H1 (cell line): ENCODE results near the gene MCF2L. TPM values are rescaled to one million over a fixed set of nuclear protein-coding genes. Genes with fewer than 3 reads are reported as not detected.

Source experiments
- CTCF ChIA-PET: fragments of 300-600 bp; sonication (Branson Sonifier 250); formaldehyde crosslinking; loops from one replicate; lab custom pipeline; 2021; ENCODE audit not compliant: partially characterized antibody; lab: Charles Lee
- POLR2A ChIA-PET: fragments of 300-600 bp; sonication (Branson Sonifier 250); formaldehyde crosslinking; loops from one replicate; lab custom pipeline; 2021; ENCODE audit warnings: inconsistent platforms; ENCODE audit not compliant: partially characterized antibody; lab: Charles Lee
- DNase-seq, 2 experiments: peaks; one replicate each; pipeline versions ENCODE4 v3.0.0 to v3.0.0-alpha.2; 2010 to 2022; ENCODE audit warnings: low spot score in 2 of 2, low read depth in 1 of 2, mixed read lengths in 1 of 2
- FAIRE-seq: peaks from 2 replicates; lab custom pipeline; 2011; peaks lifted over from hg19 to GRCh38; lab: Jason Lieb, UNC
- H2AFZ ChIP-seq: 2 replicates; pipeline ENCODE4 v1.8.1; 2012; ENCODE audit warnings: low read length, inconsistent platforms
- H2AK5ac ChIP-seq: 2 replicates; pipeline ENCODE4 v1.6.1; 2013; ENCODE audit warnings: low read depth, low read length
- H2BK120ac ChIP-seq: replicated peaks from 2 replicates; pipeline ENCODE3; 2013; ENCODE audit warnings: low read depth, low read length, inconsistent platforms
- H2BK12ac ChIP-seq: 2 replicates; pipeline ENCODE4 v1.6.1; 2013; ENCODE audit warnings: low read depth, low read length
- H2BK15ac ChIP-seq: 2 replicates; pipeline ENCODE4 v1.6.1; 2013; ENCODE audit warnings: low read length
- H2BK20ac ChIP-seq: 2 replicates; pipeline ENCODE4 v1.6.1; 2013; ENCODE audit warnings: low read length
- H2BK5ac ChIP-seq: 2 replicates; pipeline ENCODE4 v1.6.1; 2013; ENCODE audit warnings: low read depth, low read length
- H3K14ac ChIP-seq: 2 replicates; pipeline ENCODE4 v1.6.1; 2013; ENCODE audit warnings: inconsistent platforms; ENCODE audit not compliant: insufficient read length
- H3K18ac ChIP-seq: 2 replicates; pipeline ENCODE4 v1.6.1; 2013; ENCODE audit warnings: low read length; ENCODE audit errors: extremely low read depth
- H3K23ac ChIP-seq: 2 replicates; pipeline ENCODE4 v1.6.1; 2013; ENCODE audit warnings: inconsistent platforms; ENCODE audit not compliant: insufficient read length
- H3K23me2 ChIP-seq: 2 replicates; pipeline ENCODE4 v1.6.1; 2013; ENCODE audit warnings: low read depth, low read length
- H3K27ac ChIP-seq: 2 replicates; pipeline ENCODE4 v1.6.1; 2011; ENCODE audit warnings: low read depth, low read length, inconsistent platforms
- H3K27me3 ChIP-seq, 4 experiments: replicated peaks in 1 of 4; 1 replicate in 1 of 4; 2 replicates in 3 of 4; pipeline versions ENCODE4 v1.6.1 to v1.8.1; 2011 to 2013; ENCODE audit warnings: low read length in 3 of 4, mild to moderate bottlenecking in 3 of 4, inconsistent platforms in 2 of 4, mixed read lengths in 2 of 4, moderate library complexity in 1 of 4; ENCODE audit not compliant: control insufficient read depth in 3 of 4, insufficient read depth in 3 of 4; ENCODE audit errors: extremely low read depth in 1 of 4
- H3K36me3 ChIP-seq, 4 experiments: 2 replicates each; pipeline versions ENCODE4 v1.6.1 to v1.8.1; 2011 to 2013; ENCODE audit warnings: mild to moderate bottlenecking in 4 of 4, low read length in 3 of 4, moderate library complexity in 2 of 4, control low read depth in 1 of 4, inconsistent platforms in 1 of 4; ENCODE audit not compliant: insufficient read depth in 4 of 4, control insufficient read depth in 2 of 4
- H3K4ac ChIP-seq: replicated peaks from 2 replicates; pipeline ENCODE3; 2013; ENCODE audit warnings: low read length, low read depth, mixed read lengths, inconsistent platforms; ENCODE audit not compliant: insufficient read length
- H3K4me1 ChIP-seq, 4 experiments: replicated peaks in 1 of 4; 1 replicate in 1 of 4; 2 replicates in 3 of 4; pipeline versions ENCODE4 v1.6.1 to v1.8.1; 2011 to 2013; ENCODE audit warnings: low read length in 3 of 4, inconsistent platforms in 2 of 4, mixed read lengths in 1 of 4; ENCODE audit not compliant: insufficient read depth in 4 of 4, control insufficient read depth in 3 of 4
- H3K4me2 ChIP-seq, 2 experiments: 2 replicates each; pipeline versions ENCODE4 v1.6.1 to v1.8.1; 2011 to 2013; ENCODE audit warnings: low read depth in 2 of 2, low read length in 2 of 2, control low read depth in 1 of 2, inconsistent platforms in 1 of 2, mild to moderate bottlenecking in 1 of 2; ENCODE audit not compliant: insufficient read depth in 1 of 2
- H3K4me3 ChIP-seq, 4 experiments: fragments of 200-600, 300-600 bp in 1 of 4; sonication (generic), shearing (Covaris generic), sonication (Bioruptor Twin) in 1 of 4; 2 replicates each; pipeline versions ENCODE4 v1.5.1 to v1.8.1; 2011 to 2016; ENCODE audit warnings: low read length in 4 of 4, low read depth in 3 of 4, control low read depth in 2 of 4, inconsistent platforms in 2 of 4, mild to moderate bottlenecking in 2 of 4, mixed read lengths in 1 of 4, moderate library complexity in 1 of 4; ENCODE audit not compliant: insufficient read depth in 2 of 4; ENCODE audit errors: extremely low read depth in 1 of 4
- H3K56ac ChIP-seq: replicated peaks from 2 replicates; pipeline ENCODE3; 2013; ENCODE audit warnings: low read depth, mild to moderate bottlenecking, mixed read lengths, low read length, inconsistent platforms; ENCODE audit not compliant: insufficient read length
- H3K79me1 ChIP-seq: 2 replicates; pipeline ENCODE4 v1.6.1; 2013; ENCODE audit warnings: low read depth, low read length, control low read depth
- H3K79me2 ChIP-seq, 2 experiments: 2 replicates each; pipeline versions ENCODE4 v1.6.1 to v1.8.1; 2012 to 2013; ENCODE audit warnings: low read length in 2 of 2, mild to moderate bottlenecking in 2 of 2, inconsistent platforms in 1 of 2; ENCODE audit not compliant: insufficient read depth in 2 of 2, control insufficient read depth in 1 of 2
- H3K9ac ChIP-seq, 4 experiments: replicated peaks in 1 of 4; 1 replicate in 1 of 4; 2 replicates in 3 of 4; pipeline versions ENCODE4 v1.6.1 to v1.8.1; 2011 to 2013; ENCODE audit warnings: low read depth in 3 of 4, low read length in 3 of 4, control low read depth in 2 of 4, mild to moderate bottlenecking in 2 of 4, moderate library complexity in 2 of 4, inconsistent platforms in 1 of 4; ENCODE audit errors: extremely low read depth in 1 of 4
- H3K9me3 ChIP-seq, 2 experiments: 2 replicates each; pipeline versions ENCODE4 v1.6.1 to v1.8.1; 2012 to 2013; ENCODE audit warnings: mild to moderate bottlenecking in 2 of 2, moderate library complexity in 2 of 2, control low read depth in 1 of 2, inconsistent platforms in 1 of 2, low read depth in 1 of 2, low read length in 1 of 2, mixed read lengths in 1 of 2; ENCODE audit not compliant: insufficient read depth in 2 of 2
- H4K20me1 ChIP-seq, 2 experiments: replicated peaks in 1 of 2; 2 replicates each; pipeline versions ENCODE3 to v1.8.1; 2011 to 2013; ENCODE audit warnings: inconsistent platforms in 2 of 2, low read length in 2 of 2, mild to moderate bottlenecking in 1 of 2; ENCODE audit not compliant: insufficient read depth in 2 of 2, control insufficient read depth in 1 of 2
- H4K5ac ChIP-seq: 2 replicates; pipeline ENCODE4 v1.6.1; 2013; ENCODE audit warnings: low read length, low read depth, mixed read lengths, inconsistent platforms; ENCODE audit not compliant: insufficient read length
- H4K8ac ChIP-seq: 2 replicates; pipeline ENCODE4 v1.8.0; 2013; ENCODE audit warnings: mild to moderate bottlenecking, moderate library complexity, low read length, inconsistent platforms; ENCODE audit not compliant: insufficient read depth; ENCODE audit errors: extremely low read depth
- H4K91ac ChIP-seq: replicated peaks from 2 replicates; pipeline ENCODE3; 2013; ENCODE audit warnings: low read length, mixed read lengths, inconsistent platforms; ENCODE audit not compliant: insufficient read length
- ASH2L ChIP-seq: fragments of 200-600, 300-600 bp; sonication (generic); IDR thresholded peaks from one replicate; pipeline ENCODE4 v1.7.1; 2017; ENCODE audit warnings: low read length
- GTF2F1 ChIP-seq: IDR thresholded peaks from 2 replicates; pipeline ENCODE4 v1.6.1; 2012; ENCODE audit warnings: low read depth, low read length, improper control_type of control experiment, borderline replicate concordance
- WGBS, 2 experiments: shearing (Covaris generic) in 1 of 2; methylation state at CpG; one replicate each; pipeline versions ENCODE4 v1.1.6 to v1.1.7; 2013 to 2015; ENCODE audit warnings: low lambda C conversion rate in 2 of 2, mixed read lengths in 2 of 2, inconsistent platforms in 1 of 2, low coverage in 1 of 2, missing lambda C conversion rate in 1 of 2; ENCODE audit not compliant: insufficient replicate concordance in 2 of 2, insufficient coverage in 1 of 2, insufficient read length in 1 of 2; ENCODE audit errors: extremely low coverage in 1 of 2, missing lambda C conversion rate in 1 of 2; 5-methylcytosine and 5-hydroxymethylcytosine counted together
- polyA plus RNA-seq, 7 experiments: library from polyadenylated mRNA; depleted of rRNA in 3 of 7; stranded (reverse) in 5 of 7; unstranded in 2 of 7; fragments of >200 nt in 5 of 7; fragments of 200-250 nt in 2 of 7; gene quantifications; 1 replicate in 5 of 7; 2 replicates in 1 of 7; 4 replicates in 1 of 7; pipeline versions ENCODE4 v1.2.1 to v1.2.3, GENCODE V29; 2011 to 2013; ENCODE audit warnings: missing spikeins in 2 of 7, mixed read lengths in 2 of 7
- total RNA-seq: library from RNA; stranded (reverse); fragmentation: NEBNext Ultra II Directional; extraction: Animal tissue kit (Norgen Biotek cat#: 25700); gene quantifications from 2 replicates; pipeline ENCODE4 v1.2.1, GENCODE V29; 2021

Gene MCF2L
- total and polyA plus RNA-seq, 2 of the 8 experiments (the other 6 are each of a cell fraction or from before 2014, with no cell fraction given) = 10.1 to 24.4 TPM

DNA sequence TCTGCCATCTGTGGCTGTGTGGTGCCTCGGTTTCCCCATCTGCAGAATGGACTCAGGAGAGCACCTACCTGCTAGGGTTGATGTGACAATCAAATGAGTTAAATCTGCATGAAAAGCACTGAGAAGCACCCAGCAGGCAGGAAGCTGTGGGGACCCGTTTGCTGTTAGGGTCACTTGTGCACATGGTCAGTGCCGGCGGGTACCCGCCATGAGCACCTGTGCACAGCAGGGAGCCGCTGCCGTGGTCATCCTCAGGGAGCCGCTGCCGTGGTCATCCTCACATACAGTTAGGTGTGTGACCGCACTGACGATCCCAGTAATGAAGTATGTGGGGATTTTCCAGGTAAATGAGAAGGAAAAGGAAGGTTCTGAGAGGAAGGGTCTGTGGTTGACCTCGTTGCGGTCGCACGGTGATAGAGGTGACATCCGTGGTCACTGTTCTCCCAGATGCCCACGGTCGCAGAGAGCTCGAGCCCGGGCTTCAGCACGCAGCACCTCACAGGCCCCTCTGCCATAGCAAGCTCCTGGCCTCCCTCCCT is 6.5 kb downstream of the MCF2L start:
- Histone ChIP-seq H3K4me2 (no peak overlapping the region), H2AFZ (no peak overlapping the region), H4K5ac (no peak overlapping the region), H3K18ac (no peak overlapping the region), H2BK12ac (no peak overlapping the region), H3K36me3 (no peaks in the 10 kb centered on the region), H3K4me3 (no peak overlapping the region), H3K56ac (no peak overlapping the region), H2BK15ac (no peak overlapping the region), H3K9ac (no peak overlapping the region), H4K20me1 (peaks cover 0 to 13% of the 10 kb centered on the region in 2 experiments), H3K4me1 (peaks cover 0 to 7% (median 0%) of the 10 kb centered on the region in 4 experiments; a peak in 3 of 7 replicates), H3K4ac (no peak overlapping the region), H3K27ac (no peak overlapping the region), H2BK5ac (no peak overlapping the region), H3K14ac (no peak overlapping the region), H2BK120ac (no peak overlapping the region), H3K79me2 (no peaks in the 10 kb centered on the region), H3K27me3 (no peaks in the 10 kb centered on the region; a peak in 1 of 7 replicates), H4K91ac (no peak overlapping the region), H3K79me1 (peaks cover 8% of the 10 kb centered on the region), H2AK5ac (peak overlapping the region; percentile 39; the same call in 1 of the 2 replicates), H3K9me3 (peaks cover 4% of the 10 kb centered on the region in 2 experiments; a peak in 3 of 4 replicates), H4K8ac (no peak overlapping the region; the same call in 1 of the 2 replicates), H2BK20ac (no peak overlapping the region), H3K23me2 (peaks cover 10% of the 10 kb centered on the region; the same call in 1 of the 2 replicates), H3K23ac (no peak overlapping the region)
- WGBS, 2 experiments = 91% methylated on average over 18 of the region's 21 CpGs; no CpG with 5 or more reads in 1 of the 2 experiments
- POLR2A ChIA-PET = no interaction called here
- TF ChIP-seq ASH2L (no peak), GTF2F1 (no peak)
- FAIRE-seq (no peak), DNase-seq (no peak)
- CTCF ChIA-PET = interaction anchor here (1.1 to 6.3 kb wide), 3 partner anchors 10 to 54 kb away, joined by 3 to 34 read pairs (median 13); no protein-coding TSS in a partner anchor
